Pancreas (tissue), 10 donors: ENCODE data around the gene ANXA11. TPM values are rescaled to one million over a fixed set of nuclear protein-coding genes. Genes with fewer than 3 reads are reported as not detected.
A peak's percentile ranks its signal among the peaks of the same experiment; 100 is the strongest.

ENCODE experiments used
- ATAC-seq, 4 donors: fragments of 200-7000 bp; cut with Tn5 transposase; one replicate each; pipeline versions ENCODE4 v1.8.0 to v1.9.1; 2020; ENCODE audit warnings: mild to moderate bottlenecking in 4 of 4, moderate library complexity in 4 of 4
- DNase-seq, 6 donors: peaks; one replicate each; pipeline ENCODE4 v3.0.0-alpha.2; 2020
- FAIRE-seq: peaks from 2 replicates; lab custom pipeline; 2012; peaks lifted over from hg19 to GRCh38; lab: Jason Lieb, UNC
- H3K27ac ChIP-seq, 4 donors: fragments of 200-600 bp; sonication (generic); 1 replicate in 3 of 4; 2 replicates in 1 of 4; pipeline versions ENCODE4 v1.5.0 to v1.8.0; 2020
- H3K27me3 ChIP-seq, 4 donors: fragments of 200-600 bp; one replicate each; pipeline ENCODE4 v1.8.0; 2021
- H3K36me3 ChIP-seq, 3 donors: fragments of 200-600 bp; sonication (generic) in 1 of 3; one replicate each; pipeline versions ENCODE4 v1.5.0 to v1.8.0; 2020 to 2021
- H3K4me1 ChIP-seq, 3 donors: fragments of 200-600 bp; one replicate each; pipeline ENCODE4 v1.8.0; 2021
- H3K4me3 ChIP-seq, 4 donors: fragments of 200-600 bp; sonication (generic) in 2 of 4; one replicate each; pipeline versions ENCODE4 v1.5.0 to v1.8.0; 2020 to 2021
- H3K9me3 ChIP-seq, 4 donors: fragments of 200-600 bp; one replicate each; pipeline ENCODE4 v1.8.0; 2021
- CTCF ChIP-seq, 4 donors: fragments of 200-600 bp; sonication (generic) in 3 of 4; IDR thresholded peaks; one replicate each; pipeline versions ENCODE4 v1.5.0 to v1.8.0; 2021; ENCODE audit warnings: antibody characterized with exemption in 4 of 4
- WGBS, 2 donors: extraction: QIAGEN DNeasy Blood & Tissue Kit; methylation state at CpG; one replicate each; pipeline ENCODE4 v1.1.7; 2013; 5-methylcytosine and 5-hydroxymethylcytosine counted together
- intact Hi-C, 3 donors: fragments of 100-400 bp; cut with DNase I; formaldehyde crosslinking; loops; one replicate each; pipeline versions ENCODE4 v1.11.1 to v1.14.2; 2022
- polyA plus RNA-seq, 2 donors: library from polyadenylated mRNA; stranded (reverse); fragments of 200-250 nt; gene quantifications; one replicate each; pipeline ENCODE4 v1.2.3, GENCODE V29; 2013
- total RNA-seq, 6 donors: library from RNA; stranded (reverse); fragmentation: NEBNext Ultra II Directional in 4 of 6; extraction: Animal tissue kit (Norgen Biotek cat#: 25700) in 4 of 6; gene quantifications; one replicate each; pipeline versions ENCODE4 v1.2.1 to v1.2.4, GENCODE V29; 2021 to 2023
- donor health status: healthy with polysubstance abuse.
- donor health status: DM: no; HTN: no; CAD: no; lungs with moderate emphysema.
- donor health status: DM: no; HTN: no; CAD: no.
- donor health status: control.
- donor health status: control.
- donor health status: Bipolar disorder and iron deficiency.
- donor health status: DM: yes; HTN: yes; CAD: no.
- donor health status: DM: no; HTN: no; CAD: no.
- donor health status: DM: no; HTN: no; CAD: no.
- donor health status: DM: yes; HTN: yes; CAD: no.

The ANXA11 gene
- total and polyA plus RNA-seq, 8 donors = 74.0 to 193 (median 112) TPM

- no peak overlapping the region for H3K27ac ChIP-seq
- FAIRE-seq (no peak), ATAC-seq (no peak), DNase-seq (peak in 1 of 6 donors; percentile 71)
- intact Hi-C loops = no loop called here
- TF ChIP-seq CTCF (IDR thresholded peaks at IDR 0.05) = no peak
- peaks cover 0 to 3% (median 0%) of the 10 kb centered on the region in 3 donors for H3K4me1 ChIP-seq
- H3K4me3 ChIP-seq = no peak overlapping the region
- H3K27me3 ChIP-seq = no peaks in the 10 kb centered on the region
- H3K9me3 ChIP-seq = no peaks in the 10 kb centered on the region
- peaks cover 9 to 60% (median 31%) of the 10 kb centered on the region in 3 donors for H3K36me3 ChIP-seq
- WGBS, 2 donors = 78 to 80% methylated on average over 21 of the region's 21 CpGs
Observed at GRCh38 chr10:80161321-80162083, 43.8 kb downstream of the ANXA11 start.

GRCh38 chr10:80160361-80161320 is 44.7 kb downstream of the ANXA11 start:
- TF ChIP-seq CTCF (IDR thresholded peaks at IDR 0.05) = no peak
- Histone ChIP-seq H3K27ac (no peak overlapping the region), H3K4me3 (no peak overlapping the region), H3K4me1 (no peaks in the 10 kb centered on the region), H3K27me3 (no peaks in the 10 kb centered on the region), H3K36me3 (peaks cover 9 to 67% (median 28%) of the 10 kb centered on the region in 3 donors), H3K9me3 (no peaks in the 10 kb centered on the region)
- intact Hi-C loops = no loop called here
- DNase-seq = no peak
- no peak for FAIRE-seq
- no peak for ATAC-seq
- WGBS, 2 donors = 91 to 97% methylated on average over 17 of the region's 17 CpGs

GRCh38 chr10:80159166-80159873 is 46.0 kb downstream of the ANXA11 start:
- Histone ChIP-seq H3K27ac (peak overlapping the region in 2 of 4 donors; percentile 36 to 66), H3K4me1 (no peaks in the 10 kb centered on the region), H3K27me3 (no peaks in the 10 kb centered on the region), H3K4me3 (no peak overlapping the region), H3K9me3 (no peaks in the 10 kb centered on the region), H3K36me3 (peaks cover 8 to 71% (median 32%) of the 10 kb centered on the region in 3 donors)
- 86 to 91% methylated on average over 9 of the region's 9 CpGs for WGBS, 2 donors
- DNase-seq = no peak
- no peak for TF ChIP-seq CTCF (IDR thresholded peaks at IDR 0.05)
- no peak for FAIRE-seq
- ATAC-seq = no peak
- intact Hi-C loops = loop anchor here in 1 of 3 donors (10.0 kb wide), 1 partner anchor 45 kb away; the partner anchor contains the start of gene ANXA11

- no peak overlapping the region for H3K4me3 ChIP-seq
- no peak for TF ChIP-seq CTCF (IDR thresholded peaks at IDR 0.05)
- no peaks in the 10 kb centered on the region for H3K27me3 ChIP-seq
- no peaks in the 10 kb centered on the region for H3K4me1 ChIP-seq
- ATAC-seq (peak; percentile 36 to 87 (median 70)), DNase-seq (peak in 2 of 6 donors; percentile 24 to 64), FAIRE-seq (no peak)
- H3K9me3 ChIP-seq = no peaks in the 10 kb centered on the region
- peaks cover 6 to 74% (median 25%) of the 10 kb centered on the region in 3 donors for H3K36me3 ChIP-seq
- intact Hi-C loops = loop anchor here in 1 of 3 donors (10.0 kb wide), 1 partner anchor 46 kb away; the partner anchor contains the start of gene ANXA11
- H3K27ac ChIP-seq = peak overlapping the region in 2 of 4 donors; percentile 39 to 66
- 75 to 83% methylated on average over 14 of the region's 14 CpGs for WGBS, 2 donors
Observed at GRCh38 chr10:80158598-80159127, 46.7 kb downstream of the ANXA11 start.
